PC-9 (cell line): ENCODE data around the gene PROZ.

ENCODE experiments used
- EZH2 ChIP-seq: fragments of 200-600 bp; sonication (generic); IDR thresholded peaks from 2 replicates; pipeline ENCODE4 v1.8.0; 2017; ENCODE audit warnings: antibody characterized with exemption, low read depth
- TF ChIP-seq, protein P1 (sequence below): fragments of 200-600 bp; sonication (generic); conservative IDR thresholded peaks from 2 replicates; pipeline ENCODE4 v1.6.1; 2017; ENCODE audit warnings: mixed run types, antibody characterized with exemption, mild to moderate bottlenecking, moderate library complexity

DNA sequence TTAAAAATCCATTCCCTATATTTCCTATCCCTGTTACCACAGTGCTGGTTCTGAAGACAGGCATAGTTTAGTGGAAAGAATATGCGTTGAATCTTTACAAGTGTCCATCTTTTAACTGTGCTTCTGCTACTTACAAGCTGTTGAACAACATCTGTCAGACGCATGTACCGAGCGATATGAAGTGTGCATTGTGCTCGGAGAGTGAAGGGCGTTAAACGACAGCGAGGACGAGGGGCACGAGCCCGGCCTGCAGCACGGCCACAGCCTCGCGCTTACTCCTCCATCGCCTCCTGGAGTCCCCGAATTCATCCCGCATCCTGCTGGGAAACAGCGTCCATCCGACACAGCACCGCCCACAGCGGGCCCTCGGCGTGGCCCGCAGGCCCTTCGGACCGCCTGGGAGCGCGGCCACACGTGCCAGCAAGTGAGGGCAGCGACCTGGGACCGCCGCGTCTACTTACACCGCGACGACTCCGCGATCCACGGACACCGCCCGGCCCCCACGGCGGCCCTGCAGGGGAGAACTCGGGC lies 49.5 kb downstream of the PROZ start:
- TF ChIP-seq, protein P1, sequence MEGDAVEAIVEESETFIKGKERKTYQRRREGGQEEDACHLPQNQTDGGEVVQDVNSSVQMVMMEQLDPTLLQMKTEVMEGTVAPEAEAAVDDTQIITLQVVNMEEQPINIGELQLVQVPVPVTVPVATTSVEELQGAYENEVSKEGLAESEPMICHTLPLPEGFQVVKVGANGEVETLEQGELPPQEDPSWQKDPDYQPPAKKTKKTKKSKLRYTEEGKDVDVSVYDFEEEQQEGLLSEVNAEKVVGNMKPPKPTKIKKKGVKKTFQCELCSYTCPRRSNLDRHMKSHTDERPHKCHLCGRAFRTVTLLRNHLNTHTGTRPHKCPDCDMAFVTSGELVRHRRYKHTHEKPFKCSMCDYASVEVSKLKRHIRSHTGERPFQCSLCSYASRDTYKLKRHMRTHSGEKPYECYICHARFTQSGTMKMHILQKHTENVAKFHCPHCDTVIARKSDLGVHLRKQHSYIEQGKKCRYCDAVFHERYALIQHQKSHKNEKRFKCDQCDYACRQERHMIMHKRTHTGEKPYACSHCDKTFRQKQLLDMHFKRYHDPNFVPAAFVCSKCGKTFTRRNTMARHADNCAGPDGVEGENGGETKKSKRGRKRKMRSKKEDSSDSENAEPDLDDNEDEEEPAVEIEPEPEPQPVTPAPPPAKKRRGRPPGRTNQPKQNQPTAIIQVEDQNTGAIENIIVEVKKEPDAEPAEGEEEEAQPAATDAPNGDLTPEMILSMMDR = no peak
- TF ChIP-seq EZH2 = no peak
